Astrocyte of the cerebellum (primary cell): ENCODE measurements around the gene CDC42BPB.

Source experiments
- DNase-seq: peaks from one replicate; pipeline ENCODE4 v3.0.0-alpha.2; 2011; ENCODE audit warnings: low read depth
- H3K4me3 ChIP-seq: 2 replicates; pipeline ENCODE4 v1.5.1; 2011; ENCODE audit warnings: mild to moderate bottlenecking, low read depth, low read length, moderate library complexity
- CTCF ChIP-seq: IDR thresholded peaks from 2 replicates; pipeline ENCODE4 v1.5.1; 2012; ENCODE audit warnings: low read length, low read depth, moderate library complexity, mild to moderate bottlenecking; ENCODE audit errors: missing control alignments
- in situ Hi-C: cut with HindIII; loops from 2 replicates; pipeline ENCODE4 v1.10.0; 2017; ENCODE audit warnings: low sequenced_read_pairs

The CDC42BPB gene

DNA sequence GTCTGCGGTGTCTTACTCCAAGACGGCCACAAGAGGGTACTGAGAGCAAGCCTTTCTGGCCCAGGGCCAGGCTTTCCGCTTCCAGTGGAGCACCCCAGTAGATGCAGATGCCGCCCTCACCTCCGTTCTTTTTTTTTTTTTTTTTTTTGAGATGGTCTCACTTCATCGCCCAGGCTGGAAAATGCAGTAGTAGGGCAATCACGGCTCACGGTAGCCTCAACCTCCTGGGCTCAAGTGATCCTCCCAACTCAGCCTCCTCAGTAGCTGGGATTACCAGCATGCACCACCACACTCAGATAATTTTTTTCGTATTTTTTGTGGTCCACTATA is 21.0 kb upstream of the CDC42BPB start:
- H3K4me3 ChIP-seq: no peak overlapping the region
- in situ Hi-C loops: no loop called here
- DNase-seq: peak; percentile 64
- peak; percentile 82 for TF ChIP-seq CTCF

- peak overlapping the region; percentile 38 for H3K4me3 ChIP-seq
- no peak for TF ChIP-seq CTCF
- in situ Hi-C loops: no loop called here
- no peak for DNase-seq
Measured at GRCh38 chr14:103074729-103075367, 17.5 kb upstream of the CDC42BPB start.

DNA sequence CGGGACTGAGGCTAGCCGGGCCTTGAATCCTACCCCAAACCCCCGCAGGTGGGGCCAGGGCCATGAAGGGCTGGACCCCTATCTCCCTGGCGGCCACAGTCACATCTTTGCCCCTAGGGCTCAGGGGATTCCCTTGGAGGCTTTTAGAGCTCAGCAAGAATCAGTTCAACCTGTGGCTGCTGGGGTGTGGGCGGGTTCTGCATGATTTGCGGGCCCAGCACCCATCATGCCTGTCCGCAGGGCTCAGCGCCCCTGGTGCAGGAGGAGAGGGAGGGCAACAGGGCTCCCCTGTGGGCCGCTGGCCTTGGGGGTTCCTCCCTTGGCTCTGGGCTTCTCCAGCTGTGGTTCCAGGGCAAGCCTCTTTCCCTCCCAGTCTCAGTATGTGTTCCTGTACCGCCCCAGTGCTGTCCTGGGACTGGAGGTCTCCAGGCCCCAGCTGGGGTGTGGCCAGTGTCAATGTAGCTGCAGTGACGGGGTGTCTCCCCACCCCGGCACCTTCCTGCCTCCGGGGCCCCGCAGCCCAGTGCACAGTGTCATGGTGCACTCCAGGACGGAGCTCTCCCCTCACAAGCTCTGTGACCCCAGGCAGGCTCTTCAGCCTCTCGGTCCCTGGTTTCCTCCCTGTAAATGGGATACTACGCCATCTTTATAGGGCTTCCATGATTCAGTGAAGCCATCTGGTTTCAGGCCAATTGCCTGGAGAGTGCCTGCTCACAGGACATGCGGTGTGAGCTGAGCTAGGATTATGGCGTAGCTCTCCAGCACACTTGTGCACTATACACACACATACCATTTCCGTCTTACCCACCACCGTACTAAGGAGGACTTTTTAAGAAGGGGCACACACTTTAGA is 16.8 kb upstream of the CDC42BPB start:
- in situ Hi-C loops: no loop called here
- DNase-seq: no peak

DNA sequence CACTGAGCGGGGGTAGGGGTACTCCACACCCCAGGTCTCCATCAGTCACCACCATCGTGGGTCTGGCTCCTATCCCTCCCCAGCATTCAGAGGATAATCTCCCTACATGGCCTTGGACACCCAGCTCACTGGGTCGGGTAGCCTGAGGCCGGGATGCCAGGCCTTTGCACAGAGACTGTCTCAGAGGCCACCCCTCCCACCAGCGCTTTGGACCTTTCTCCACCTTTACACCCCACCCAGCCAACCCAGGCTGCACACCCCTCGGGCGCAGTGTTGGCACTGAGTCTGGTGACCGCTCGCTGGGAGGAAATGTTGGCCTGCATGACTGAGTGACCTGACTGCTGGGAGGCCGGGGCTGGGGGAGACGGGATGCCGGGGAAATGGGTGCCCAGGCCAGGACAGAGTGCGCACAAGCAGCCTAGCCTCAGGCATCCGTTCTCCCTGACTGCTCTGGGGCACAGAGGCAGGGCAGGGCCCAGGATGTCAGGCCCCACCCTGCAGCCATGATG is 16.1 kb upstream of the CDC42BPB start:
- no peak overlapping the region for H3K4me3 ChIP-seq
- no peak for DNase-seq
- TF ChIP-seq CTCF: no peak
- in situ Hi-C loops: no loop called here

More for the DNA sequence above, 16.8 kb upstream of the CDC42BPB start:
- no peak overlapping the region for H3K4me3 ChIP-seq
- no peak for TF ChIP-seq CTCF

GRCh38 chr14:103072595-103073366 is 15.4 kb upstream of the CDC42BPB start:
- in situ Hi-C loops: no loop called here
- no peak overlapping the region for H3K4me3 ChIP-seq
- TF ChIP-seq CTCF: no peak
- no peak for DNase-seq

- in situ Hi-C loops: no loop called here
- no peak overlapping the region for H3K4me3 ChIP-seq
- no peak for DNase-seq
- TF ChIP-seq CTCF: no peak
Measured at GRCh38 chr14:103071544-103072251, 14.3 kb upstream of the CDC42BPB start.
